Thymus (tissue), 11 donors: ENCODE results near the gene CLNK. TPM values are rescaled to one million over a fixed set of nuclear protein-coding genes. Genes with fewer than 3 reads are reported as not detected.

Source experiments
- DNase-seq, 9 donors: peaks; one replicate each; pipeline ENCODE4 v3.0.0-alpha.2; 2013; ENCODE audit warnings: low spot score in 9 of 9, low read depth in 6 of 9, missing footprints in 1 of 9
- H3K27ac ChIP-seq, 2 donors: one replicate each; pipeline ENCODE4 v1.5.1; 2013; ENCODE audit warnings: control low read depth in 1 of 2, low read depth in 1 of 2, low read length in 1 of 2, mild to moderate bottlenecking in 1 of 2, moderate library complexity in 1 of 2
- H3K27me3 ChIP-seq, 2 donors: one replicate each; pipeline ENCODE4 v1.5.1; 2013; ENCODE audit warnings: low read length in 1 of 2; ENCODE audit not compliant: control insufficient read depth in 2 of 2, insufficient read depth in 1 of 2
- H3K36me3 ChIP-seq, 2 donors: one replicate each; pipeline ENCODE4 v1.5.1; 2013; ENCODE audit warnings: low read length in 1 of 2, mild to moderate bottlenecking in 1 of 2, moderate library complexity in 1 of 2; ENCODE audit not compliant: control insufficient read depth in 2 of 2, insufficient read depth in 2 of 2
- H3K4me1 ChIP-seq, 2 donors: one replicate each; pipeline ENCODE4 v1.5.1; 2013; ENCODE audit warnings: low read length in 2 of 2; ENCODE audit not compliant: control insufficient read depth in 2 of 2, insufficient read depth in 2 of 2
- H3K4me3 ChIP-seq, 2 donors: one replicate each; pipeline ENCODE4 v1.5.1; 2013; ENCODE audit warnings: low read length in 2 of 2, control low read depth in 1 of 2, mild to moderate bottlenecking in 1 of 2
- H3K9me3 ChIP-seq, 2 donors: one replicate each; pipeline ENCODE4 v1.5.1; 2013; ENCODE audit warnings: low read length in 1 of 2, mild to moderate bottlenecking in 1 of 2; ENCODE audit not compliant: control insufficient read depth in 2 of 2, insufficient read depth in 1 of 2
- WGBS: extraction: QIAGEN DNeasy Blood & Tissue Kit; methylation state at CpG from one replicate; pipeline ENCODE4 v1.1.7; 2013; 5-methylcytosine and 5-hydroxymethylcytosine counted together
- polyA plus RNA-seq: library from polyadenylated mRNA; stranded (reverse); fragments of 200-250 nt; gene quantifications from one replicate; pipeline ENCODE4 v1.2.3, GENCODE V29; 2013
- total RNA-seq: library from RNA; stranded (reverse); fragments of 120-200 nt; gene quantifications from one replicate; pipeline ENCODE4 v1.2.4, GENCODE V29; 2013
- donor health status: healthy.

The CLNK gene
- total and polyA plus RNA-seq, 2 donors: 1.9 to 2.6 TPM

- no peak for DNase-seq
- no peak overlapping the region for H3K4me3 ChIP-seq
- whole genome bisulfite sequencing: 95% methylated on average over 3 of the region's 3 CpGs
- no peaks in the 10 kb centered on the region for H3K9me3 ChIP-seq
- no peak overlapping the region for H3K27ac ChIP-seq
- no peaks in the 10 kb centered on the region for H3K27me3 ChIP-seq
- peaks cover 2 to 15% of the 10 kb centered on the region in 2 donors for H3K4me1 ChIP-seq
- H3K36me3 ChIP-seq: no peaks in the 10 kb centered on the region
Measured at GRCh38 chr4:10661047-10661446, 23.5 kb downstream of the CLNK start.

- no peak overlapping the region for H3K4me3 ChIP-seq
- H3K36me3 ChIP-seq: no peaks in the 10 kb centered on the region
- 94% methylated on average over 6 of the region's 6 CpGs for WGBS
- no peaks in the 10 kb centered on the region for H3K27me3 ChIP-seq
- H3K27ac ChIP-seq: no peak overlapping the region
- no peaks in the 10 kb centered on the region for H3K9me3 ChIP-seq
- peaks cover 2 to 18% of the 10 kb centered on the region in 2 donors for H3K4me1 ChIP-seq
- no peak for DNase-seq
Measured at GRCh38 chr4:10659251-10659650, 25.3 kb downstream of the CLNK start.

- no peak for DNase-seq
- WGBS: 75% methylated on average over 2 of the region's 2 CpGs
- peaks cover 2 to 17% of the 10 kb centered on the region in 2 donors for H3K4me1 ChIP-seq
- no peaks in the 10 kb centered on the region for H3K36me3 ChIP-seq
- no peak overlapping the region for H3K27ac ChIP-seq
- H3K9me3 ChIP-seq: no peaks in the 10 kb centered on the region
- no peak overlapping the region for H3K4me3 ChIP-seq
- H3K27me3 ChIP-seq: no peaks in the 10 kb centered on the region
Measured at GRCh38 chr4:10656988-10657387, 27.6 kb downstream of the CLNK start.

- no peak for DNase-seq
- Histone ChIP-seq H3K27ac (no peak overlapping the region), H3K36me3 (no peaks in the 10 kb centered on the region), H3K4me1 (peaks cover 2 to 17% of the 10 kb centered on the region in 2 donors), H3K4me3 (no peak overlapping the region), H3K9me3 (no peaks in the 10 kb centered on the region), H3K27me3 (no peaks in the 10 kb centered on the region)
- WGBS: 99% methylated on average over 3 of the region's 3 CpGs
Measured at GRCh38 chr4:10656420-10656819, 28.1 kb downstream of the CLNK start.

GRCh38 chr4:10655968-10656367 lies 28.6 kb downstream of the CLNK start:
- whole genome bisulfite sequencing: 93% methylated on average over 6 of the region's 6 CpGs
- no peaks in the 10 kb centered on the region for H3K27me3 ChIP-seq
- peaks cover 2 to 17% of the 10 kb centered on the region in 2 donors for H3K4me1 ChIP-seq
- no peaks in the 10 kb centered on the region for H3K9me3 ChIP-seq
- no peak for DNase-seq
- no peak overlapping the region for H3K27ac ChIP-seq
- no peaks in the 10 kb centered on the region for H3K36me3 ChIP-seq
- no peak overlapping the region for H3K4me3 ChIP-seq

- Histone ChIP-seq H3K27ac (no peak overlapping the region), H3K4me3 (no peak overlapping the region), H3K4me1 (no peaks in the 10 kb centered on the region), H3K9me3 (no peaks in the 10 kb centered on the region), H3K27me3 (no peaks in the 10 kb centered on the region), H3K36me3 (no peaks in the 10 kb centered on the region)
- no peak for DNase-seq
- WGBS: 99% methylated on average over 2 of the region's 2 CpGs
Measured at GRCh38 chr4:10648479-10648878, 36.1 kb downstream of the CLNK start.

- Histone ChIP-seq H3K36me3 (no peaks in the 10 kb centered on the region), H3K27ac (no peak overlapping the region), H3K9me3 (no peaks in the 10 kb centered on the region), H3K27me3 (no peaks in the 10 kb centered on the region), H3K4me1 (no peaks in the 10 kb centered on the region), H3K4me3 (no peak overlapping the region)
- WGBS: 97% methylated on average over 3 of the region's 3 CpGs
- DNase-seq: no peak
Measured at GRCh38 chr4:10647846-10648245, 36.7 kb downstream of the CLNK start.

- no peaks in the 10 kb centered on the region for H3K9me3 ChIP-seq
- no peak overlapping the region for H3K4me3 ChIP-seq
- no peaks in the 10 kb centered on the region for H3K27me3 ChIP-seq
- peak overlapping the region; percentile 19 to 33 for H3K27ac ChIP-seq
- peaks cover 10 to 16% of the 10 kb centered on the region in 2 donors for H3K4me1 ChIP-seq
- no peaks in the 10 kb centered on the region for H3K36me3 ChIP-seq
- WGBS: 94% methylated on average over 5 of the region's 5 CpGs
- no peak for DNase-seq
Measured at GRCh38 chr4:10643600-10644425, 40.8 kb downstream of the CLNK start.

- peak in 4 of 9 donors; percentile 48 to 74 (median 55) for DNase-seq
- peak overlapping the region; percentile 20 to 68 for H3K27ac ChIP-seq
- H3K4me3 ChIP-seq: no peak overlapping the region
- no peaks in the 10 kb centered on the region for H3K27me3 ChIP-seq
- H3K9me3 ChIP-seq: no peaks in the 10 kb centered on the region
- WGBS: 9% methylated on average over 5 of the region's 5 CpGs
- H3K4me1 ChIP-seq: peaks cover 10 to 16% of the 10 kb centered on the region in 2 donors
- no peaks in the 10 kb centered on the region for H3K36me3 ChIP-seq
Measured at GRCh38 chr4:10640561-10641201, 43.9 kb downstream of the CLNK start.
